CD4-positive, alpha-beta T cell (primary cell): ENCODE data around the gene LRRC4B. TPM values are rescaled to one million over a fixed set of nuclear protein-coding genes. Genes with fewer than 3 reads are reported as not detected.

Source experiments
- ATAC-seq: fragments of 200-7000 bp; cut with Tn5 transposase; one replicate; pipeline ENCODE4 v1.10.0; 2022; ENCODE audit warnings: mild to moderate bottlenecking; ENCODE audit not compliant: poor library complexity
- CTCF ChIA-PET: fragments of 350-600 bp; sonication (Branson Sonifier 250); formaldehyde crosslinking; loops from one replicate; lab custom pipeline; 2021; ENCODE audit warnings: antibody characterized with exemption, inconsistent platforms; lab: Charles Lee
- POLR2A ChIA-PET: fragments of 350-600 bp; sonication (Branson Sonifier 250); formaldehyde crosslinking; loops from one replicate; lab custom pipeline; 2021; ENCODE audit warnings: antibody characterized with exemption, inconsistent platforms; lab: Charles Lee
- DNase-seq, 14 experiments: peaks; one replicate each; pipeline ENCODE4 v3.0.0-alpha.2; 2013 to 2020; ENCODE audit warnings: mixed read lengths in 2 of 14
- H3K27ac ChIP-seq, 2 donors: one replicate each; pipeline versions ENCODE4 v1.5.1 to v1.7.0; 2013; ENCODE audit warnings: low read length in 2 of 2, low read depth in 1 of 2, mild to moderate bottlenecking in 1 of 2
- H3K27me3 ChIP-seq, 2 experiments: 1 replicate in 1 of 2; 2 replicates in 1 of 2; pipeline versions ENCODE4 v1.6.1 to v1.7.0; 2013; ENCODE audit warnings: low read length in 2 of 2, control low read depth in 1 of 2, mild to moderate bottlenecking in 1 of 2, moderate library complexity in 1 of 2; ENCODE audit not compliant: insufficient read depth in 2 of 2, control insufficient read depth in 1 of 2
- H3K36me3 ChIP-seq: one replicate; pipeline ENCODE4 v1.6.1; 2013; ENCODE audit warnings: low read length, control low read depth; ENCODE audit not compliant: insufficient read depth
- H3K4me1 ChIP-seq: one replicate; pipeline ENCODE4 v1.6.1; 2013; ENCODE audit warnings: low read length, control low read depth; ENCODE audit not compliant: insufficient read depth
- H3K4me3 ChIP-seq: one replicate; pipeline ENCODE4 v1.5.1; 2013; ENCODE audit warnings: mild to moderate bottlenecking, low read length, moderate library complexity
- H3K9me3 ChIP-seq, 2 experiments: 1 replicate in 1 of 2; 2 replicates in 1 of 2; pipeline versions ENCODE4 v1.6.1 to v1.7.0; 2013; ENCODE audit warnings: low read length in 2 of 2, mild to moderate bottlenecking in 2 of 2, control low read depth in 1 of 2, moderate library complexity in 1 of 2; ENCODE audit not compliant: control insufficient read depth in 1 of 2, insufficient read depth in 1 of 2
- H3K27ac Mint-ChIP-seq: one replicate; pipeline ENCODE4 v1.8.0; 2020; ENCODE audit warnings: mixed read lengths
- H3K27me3 Mint-ChIP-seq: one replicate; pipeline ENCODE4 v1.8.0; 2021; ENCODE audit warnings: mixed read lengths
- H3K36me3 Mint-ChIP-seq: one replicate; pipeline ENCODE4 v1.8.0; 2021; ENCODE audit warnings: low read depth, mixed read lengths
- H3K4me1 Mint-ChIP-seq: one replicate; pipeline ENCODE4 v1.8.0; 2021; ENCODE audit warnings: low read depth, mixed read lengths
- H3K4me3 Mint-ChIP-seq: one replicate; pipeline ENCODE4 v1.8.0; 2020; ENCODE audit warnings: mild to moderate bottlenecking, mixed read lengths
- H3K9me3 Mint-ChIP-seq: one replicate; pipeline ENCODE4 v1.8.0; 2020; ENCODE audit warnings: mixed read lengths
- CTCF ChIP-seq: fragments of 200-600 bp; IDR thresholded peaks from one replicate; pipeline ENCODE4 v1.8.0; 2022; ENCODE audit warnings: antibody characterized with exemption, mild to moderate bottlenecking
- intact Hi-C, 2 experiments: fragments of 100-400 bp; cut with DNase I in 1 of 2; cut with micrococcal nuclease in 1 of 2; formaldehyde crosslinking; loops; one replicate each; pipeline versions ENCODE4 v1.15.1 to v1.9.0; 2023 to 2025; cut with DNase I, micrococcal nuclease
- total RNA-seq, 174 experiments: library from RNA in 2 of 174; stranded (reverse) in 2 of 174; gene quantifications; one replicate each; pipeline ENCODE4 v1.2.3 and lab custom pipeline; 2021 to 2026

Gene LRRC4B
- total RNA-seq, 2 experiments from 2014 or later, result not detected

- Mint-ChIP-seq H3K27me3 (no peaks in the 10 kb centered on the region), H3K27ac (peak within 1 kb of the TSS; percentile 95), H3K36me3 (peaks cover 44% of the 10 kb centered on the region), H3K4me3 (peak within 1 kb of the TSS; percentile 95), H3K4me1 (peaks cover 22% of the 10 kb centered on the region), H3K9me3 (no peaks in the 10 kb centered on the region)
- intact Hi-C loops, result loop anchor here (1.0 to 5.0 kb wide), 3 partner anchors 35 to 109 kb away; partner anchors contain the start of genes JOSD2 (in 2 of the 2), MYBPC2 (in 1 of the 2) and NAPSA (in 1 of the 2)
- H3K4me3 ChIP-seq, result peak within 1 kb of the TSS; percentile 79
- H3K4me1 ChIP-seq, result peaks cover 43% of the 10 kb centered on the region
- no peaks in the 10 kb centered on the region for H3K27me3 ChIP-seq
- peak within 1 kb of the TSS; percentile 73 to 82 for H3K27ac ChIP-seq
- no peak for TF ChIP-seq CTCF
- POLR2A ChIA-PET, result interaction anchor here (0.9 to 1.1 kb wide), 3 partner anchors 100 to 119 kb away, joined by 3 to 12 read pairs (median 4); partner anchors contain the start of gene NR1H2
- H3K36me3 ChIP-seq, result peaks cover 34% of the 10 kb centered on the region
- peak; percentile 95 for ATAC-seq
- CTCF ChIA-PET, result no interaction called here
- DNase-seq, result peak; percentile 81 to 98 (median 92)
- peaks cover 0 to 6% of the 10 kb centered on the region in 2 experiments for H3K9me3 ChIP-seq
Observed at GRCh38 chr19:50476224-50476906, 91.9 kb downstream of the LRRC4B start, which contains the start of the genes EMC10 and GARIN5A. TSS of gene EMC10 (plus strand) at chr19:50476507. CDS start at chr19:50476545, 38 bp downstream. TSS of gene GARIN5A (minus strand) at chr19:50476848. CDS start at chr19:50476388, 460 bp downstream.

GRCh38 chr19:50475736-50476223 is 92.5 kb downstream of the LRRC4B start:
- peak overlapping the region; percentile 79 for H3K4me3 ChIP-seq
- H3K27ac Mint-ChIP-seq, result peak overlapping the region; percentile 95
- peaks cover 38% of the 10 kb centered on the region for H3K36me3 Mint-ChIP-seq

More at GRCh38 chr19:50475736-50476223, 92.5 kb downstream of the LRRC4B start:
- intact Hi-C loops, result loop anchor here (1.0 to 5.0 kb wide), 3 partner anchors 36 to 108 kb away; partner anchors contain the start of genes JOSD2 (in 2 of the 2), MYBPC2 (in 1 of the 2) and NAPSA (in 1 of the 2)
- H3K27me3 Mint-ChIP-seq, result no peaks in the 10 kb centered on the region
- H3K27me3 ChIP-seq, result no peaks in the 10 kb centered on the region
- peak overlapping the region; percentile 95 for H3K4me3 Mint-ChIP-seq
- ATAC-seq (no peak), DNase-seq (no peak)
- H3K4me1 Mint-ChIP-seq, result peaks cover 22% of the 10 kb centered on the region
- peaks cover 43% of the 10 kb centered on the region for H3K4me1 ChIP-seq
- peak overlapping the region in 1 of 2 donors; percentile 73 for H3K27ac ChIP-seq
- peaks cover 28% of the 10 kb centered on the region for H3K36me3 ChIP-seq
- no peak for TF ChIP-seq CTCF
- POLR2A ChIA-PET, result interaction anchor here (0.9 to 1.3 kb wide), 2 partner anchors 36 to 118 kb away, joined by 3 to 4 read pairs; partner anchors contain the start of gene JOSD2
- CTCF ChIA-PET, result no interaction called here
- peaks cover 0 to 6% of the 10 kb centered on the region in 2 experiments for H3K9me3 ChIP-seq
- H3K9me3 Mint-ChIP-seq, result no peaks in the 10 kb centered on the region
